NCI-H2029 (cell line): ENCODE results near the gene ALDH1A3.

Source experiments
- DNase-seq: peaks from one replicate; lab custom pipeline; 2025; lab: John Stamatoyannopoulos, UW

Gene ALDH1A3

GRCh38 chr15:100958326-100959065 is 78.9 kb downstream of the ALDH1A3 start:
- no peak for DNase-seq

- no peak for DNase-seq
Observed at GRCh38 chr15:100959066-100960050, 79.7 kb downstream of the ALDH1A3 start.
